T-helper 1 cell treated with Interleukin-12 subunit alpha and Interleukin-12 subunit beta and Interleukin-4 antibody, amounts not matched to agents 30 μg/mL and 1 μg/mL, for 36 hours (primary cell): ENCODE measurements around the gene DKKL1.
A peak's percentile ranks its signal among the peaks of the same experiment; 100 is the strongest.

Experiments used
- H3K27ac Mint-ChIP-seq: one replicate; pipeline ENCODE4 v1.8.0; 2021; ENCODE audit warnings: mild to moderate bottlenecking, mixed read lengths
- H3K27me3 Mint-ChIP-seq: one replicate; pipeline ENCODE4 v1.8.0; 2021; ENCODE audit warnings: low read depth, mixed read lengths
- H3K36me3 Mint-ChIP-seq: one replicate; pipeline ENCODE4 v1.8.0; 2021; ENCODE audit warnings: low read depth, mixed read lengths
- H3K4me1 Mint-ChIP-seq: one replicate; pipeline ENCODE4 v1.8.0; 2021; ENCODE audit warnings: low read depth, mixed read lengths
- H3K4me3 Mint-ChIP-seq: one replicate; pipeline ENCODE4 v1.8.0; 2021; ENCODE audit warnings: mild to moderate bottlenecking, moderate library complexity, mixed read lengths
- H3K9me3 Mint-ChIP-seq: one replicate; pipeline ENCODE4 v1.8.0; 2021; ENCODE audit warnings: mixed read lengths

The DKKL1 gene

DNA sequence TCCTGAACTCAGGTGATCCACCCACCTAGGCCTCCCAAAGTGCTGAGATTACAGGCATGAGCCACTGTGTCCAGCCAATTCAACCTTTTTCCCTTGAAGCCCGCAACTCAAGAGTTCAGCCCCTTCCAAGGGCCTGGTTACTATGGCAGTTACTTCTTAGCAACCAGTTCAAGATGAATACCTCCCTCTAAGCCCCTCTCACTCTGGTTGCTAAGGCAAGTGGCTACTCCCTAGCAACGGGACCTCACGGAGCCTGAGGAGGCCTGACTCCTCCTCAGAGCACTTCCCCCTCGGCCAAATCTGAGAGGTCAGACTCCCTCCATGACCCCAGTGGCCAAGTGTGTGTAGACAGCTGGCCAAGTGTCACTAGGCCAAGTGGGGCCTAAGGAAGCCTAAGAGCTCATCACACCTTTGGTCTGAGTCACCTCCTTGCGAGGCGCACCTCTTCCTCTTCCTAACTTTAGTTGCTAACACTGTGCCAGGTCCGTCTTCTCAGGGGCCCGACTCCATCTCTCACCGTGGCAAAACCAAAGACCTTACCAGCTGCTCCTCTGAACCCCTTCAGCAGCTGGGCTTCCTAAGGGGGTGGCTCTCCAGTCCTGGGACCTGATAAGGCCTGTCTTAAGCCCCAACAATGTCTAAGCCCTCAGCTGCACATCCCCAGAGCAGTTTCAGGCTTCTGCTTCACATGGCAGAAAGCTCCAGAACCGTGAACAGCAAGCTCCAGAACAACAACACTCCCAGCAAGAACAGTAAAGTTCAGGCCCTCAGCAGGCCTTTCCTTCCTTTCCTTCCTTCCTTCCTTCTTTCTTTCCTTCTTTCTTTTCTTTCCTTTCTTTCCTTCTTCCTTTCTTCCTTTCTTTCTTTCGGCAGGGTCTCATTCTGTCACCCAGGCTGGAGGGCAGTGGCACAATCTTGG, 18.9 kb upstream of the DKKL1 start:
- Mint-ChIP-seq H3K27ac (peak overlapping the region; percentile 16), H3K9me3 (no peaks in the 10 kb centered on the region), H3K4me3 (no peak overlapping the region), H3K36me3 (peaks cover 21% of the 10 kb centered on the region), H3K27me3 (no peaks in the 10 kb centered on the region), H3K4me1 (peaks cover 6% of the 10 kb centered on the region)

DNA sequence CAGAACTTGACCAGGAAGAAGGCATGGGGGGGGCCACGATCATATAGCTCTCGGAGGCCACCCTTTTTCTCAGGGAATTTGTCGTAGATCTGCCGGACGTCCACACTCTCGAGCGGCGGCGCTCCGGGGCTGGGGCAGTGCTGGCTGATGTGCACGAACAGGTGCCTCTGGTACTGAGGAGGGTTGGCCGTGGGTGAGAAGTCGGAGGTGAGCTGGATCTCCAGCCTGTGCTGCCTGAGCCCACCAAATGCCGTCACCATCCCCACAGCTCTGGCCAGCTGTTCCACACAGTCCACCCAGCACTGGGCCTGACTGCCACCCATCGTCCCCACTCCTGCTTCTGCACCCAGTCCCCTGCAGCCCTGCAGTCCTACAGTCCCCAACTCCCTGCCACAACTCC, 16.5 kb upstream of the DKKL1 start:
- no peaks in the 10 kb centered on the region for H3K27me3 Mint-ChIP-seq
- H3K4me1 Mint-ChIP-seq: peaks cover 2% of the 10 kb centered on the region
- H3K36me3 Mint-ChIP-seq: peaks cover 13% of the 10 kb centered on the region
- H3K27ac Mint-ChIP-seq: no peak overlapping the region
- H3K4me3 Mint-ChIP-seq: no peak overlapping the region
- H3K9me3 Mint-ChIP-seq: no peaks in the 10 kb centered on the region

- Mint-ChIP-seq H3K4me1 (peaks cover 2% of the 10 kb centered on the region), H3K27me3 (no peaks in the 10 kb centered on the region), H3K36me3 (peaks cover 10% of the 10 kb centered on the region), H3K9me3 (no peaks in the 10 kb centered on the region), H3K27ac (no peak overlapping the region), H3K4me3 (no peak overlapping the region)
These were observed 15.8 kb upstream of the DKKL1 start for GRCh38 chr19:49347835-49348234.

DNA sequence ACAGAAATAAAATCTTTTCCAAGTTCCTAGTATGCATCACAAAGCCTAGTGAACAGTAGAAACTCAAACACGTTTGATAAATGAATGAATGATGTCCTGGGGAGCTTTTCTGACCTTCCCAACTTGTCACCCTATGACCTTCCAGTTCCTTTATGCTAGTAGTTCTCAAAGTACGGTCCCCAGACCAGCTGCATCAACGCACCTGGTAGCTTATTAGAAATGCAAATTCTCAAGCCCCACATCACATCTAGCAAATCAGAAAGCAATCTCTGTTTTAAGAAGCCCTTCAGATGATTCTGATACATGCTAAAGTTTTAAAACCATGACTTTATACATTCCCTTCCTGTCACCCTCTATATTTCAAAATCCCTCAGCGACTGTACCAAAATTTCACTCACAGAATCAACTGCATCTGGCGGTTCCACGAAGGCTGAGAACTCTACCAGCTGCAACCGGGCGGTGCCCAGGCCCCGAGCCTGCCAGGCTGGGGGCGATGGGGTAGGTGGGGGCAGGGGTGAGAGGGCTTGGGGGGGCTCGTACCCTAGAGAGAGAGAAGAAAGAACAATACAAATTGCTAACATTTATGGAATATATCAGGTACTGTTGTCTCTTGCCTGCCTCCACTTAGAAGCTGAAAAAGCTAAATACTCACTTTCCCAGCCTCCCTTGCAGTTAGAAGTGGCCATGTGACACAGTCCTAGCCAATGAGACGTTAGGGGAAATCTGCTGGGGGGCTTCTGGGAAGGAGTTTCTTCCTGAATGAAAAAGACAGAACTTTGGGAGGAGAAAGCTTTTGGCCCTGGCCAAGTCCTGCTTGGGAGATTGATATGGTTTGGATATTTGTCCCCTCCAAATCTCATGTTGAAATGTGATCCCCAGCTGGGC, 15.1 kb upstream of the DKKL1 start:
- Mint-ChIP-seq H3K9me3 (no peaks in the 10 kb centered on the region), H3K36me3 (peaks cover 8% of the 10 kb centered on the region), H3K4me3 (no peak overlapping the region), H3K4me1 (peaks cover 2% of the 10 kb centered on the region), H3K27ac (no peak overlapping the region), H3K27me3 (peaks cover 5% of the 10 kb centered on the region)

GRCh38 chr19:49349567-49349966, 14.1 kb upstream of the DKKL1 start:
- Mint-ChIP-seq H3K27me3 (peaks cover 6% of the 10 kb centered on the region), H3K4me1 (peaks cover 1% of the 10 kb centered on the region), H3K36me3 (peaks cover 7% of the 10 kb centered on the region), H3K27ac (no peak overlapping the region), H3K9me3 (no peaks in the 10 kb centered on the region), H3K4me3 (no peak overlapping the region)

- H3K27ac Mint-ChIP-seq: no peak overlapping the region
- H3K36me3 Mint-ChIP-seq: no peaks in the 10 kb centered on the region
- H3K27me3 Mint-ChIP-seq: peaks cover 36% of the 10 kb centered on the region
- H3K9me3 Mint-ChIP-seq: no peaks in the 10 kb centered on the region
- H3K4me3 Mint-ChIP-seq: no peak overlapping the region
- H3K4me1 Mint-ChIP-seq: peaks cover 7% of the 10 kb centered on the region
These were observed 7.7 kb upstream of the DKKL1 start for GRCh38 chr19:49355909-49356353.

DNA sequence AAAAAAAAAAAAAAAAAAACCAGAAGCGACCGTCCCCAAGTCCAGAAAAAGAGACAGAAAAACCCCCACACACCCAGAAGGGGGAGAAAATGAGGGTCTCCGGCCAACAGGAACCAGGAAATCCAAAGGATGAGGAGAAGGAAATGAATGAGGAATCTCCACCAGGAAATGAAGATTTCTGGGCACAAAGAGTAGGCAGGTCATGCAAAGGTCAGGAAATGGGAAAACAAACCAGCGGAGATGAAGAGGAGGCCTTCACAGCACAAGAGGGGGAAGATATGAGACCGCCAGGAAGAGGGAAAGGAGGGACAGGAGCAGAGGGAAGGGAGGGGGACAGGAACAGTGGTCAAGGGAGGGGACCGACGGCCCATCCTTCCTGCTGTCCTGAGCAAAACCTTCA, 7.3 kb upstream of the DKKL1 start:
- Mint-ChIP-seq H3K4me3 (no peak overlapping the region), H3K27me3 (peaks cover 36% of the 10 kb centered on the region), H3K4me1 (peaks cover 10% of the 10 kb centered on the region), H3K9me3 (no peaks in the 10 kb centered on the region), H3K27ac (no peak overlapping the region), H3K36me3 (no peaks in the 10 kb centered on the region)

- no peak overlapping the region for H3K4me3 Mint-ChIP-seq
These were observed 6.5 kb upstream of the DKKL1 start for GRCh38 chr19:49357186-49357585.

DNA sequence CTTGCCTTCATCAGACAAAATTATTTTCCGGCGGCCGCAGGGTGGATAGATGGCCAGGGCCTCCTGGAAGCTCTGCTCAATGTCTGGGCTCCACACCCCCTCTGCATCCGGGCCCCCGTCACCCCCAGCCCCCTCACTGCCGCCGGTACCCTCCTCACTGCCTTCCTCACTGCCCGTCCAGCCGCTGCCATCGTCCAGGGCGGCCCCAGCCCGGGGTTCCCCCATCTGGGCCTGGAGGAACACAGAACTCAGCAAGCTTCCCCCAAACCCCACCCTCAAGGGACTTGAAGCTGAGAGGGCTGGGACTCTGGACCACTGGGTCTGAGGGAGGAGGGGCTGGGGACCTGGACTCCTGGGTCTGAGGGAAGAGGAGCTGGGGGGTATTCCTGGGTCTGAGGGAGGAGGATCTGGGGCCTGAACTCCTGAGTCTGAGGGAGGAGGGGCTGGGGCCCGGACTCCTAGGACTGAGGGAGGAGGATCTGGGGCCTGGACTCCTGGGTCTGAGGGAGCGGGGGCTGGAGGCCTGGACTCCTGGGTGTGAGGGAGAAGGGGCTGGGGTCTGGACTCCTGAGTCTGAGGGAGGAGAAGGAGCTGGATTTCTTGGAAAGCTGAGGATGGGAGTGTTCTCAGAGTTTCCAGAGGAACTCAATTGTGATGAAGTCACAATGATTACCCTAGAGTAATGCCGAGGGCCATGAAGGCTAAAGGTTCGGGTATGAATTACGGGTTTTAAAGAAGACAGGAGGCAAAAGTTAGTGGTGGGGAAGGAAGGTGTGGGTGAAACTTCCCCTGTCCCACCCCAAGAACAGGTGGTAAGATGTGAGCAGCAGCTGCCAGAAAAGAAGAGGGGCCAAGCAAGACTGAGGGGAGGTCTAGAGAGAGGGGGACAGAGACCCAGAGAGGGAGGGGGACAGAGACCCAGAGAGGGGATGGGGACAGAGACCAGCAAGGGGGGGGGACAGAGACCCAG, 3.5 kb upstream of the DKKL1 start:
- Mint-ChIP-seq H3K4me3 (peak overlapping the region; percentile 13), H3K27ac (no peak overlapping the region), H3K4me1 (peaks cover 13% of the 10 kb centered on the region), H3K27me3 (peaks cover 28% of the 10 kb centered on the region), H3K9me3 (no peaks in the 10 kb centered on the region), H3K36me3 (no peaks in the 10 kb centered on the region)

More at GRCh38 chr19:49357186-49357585, 6.5 kb upstream of the DKKL1 start:
- H3K36me3 Mint-ChIP-seq: no peaks in the 10 kb centered on the region
- H3K27ac Mint-ChIP-seq: no peak overlapping the region
- no peaks in the 10 kb centered on the region for H3K9me3 Mint-ChIP-seq
- H3K27me3 Mint-ChIP-seq: peaks cover 36% of the 10 kb centered on the region
- peaks cover 13% of the 10 kb centered on the region for H3K4me1 Mint-ChIP-seq

- H3K27ac Mint-ChIP-seq: no peak overlapping the region
- peaks cover 8% of the 10 kb centered on the region for H3K4me1 Mint-ChIP-seq
- no peaks in the 10 kb centered on the region for H3K36me3 Mint-ChIP-seq
- no peaks in the 10 kb centered on the region for H3K9me3 Mint-ChIP-seq
- H3K27me3 Mint-ChIP-seq: peaks cover 20% of the 10 kb centered on the region
- no peak overlapping the region for H3K4me3 Mint-ChIP-seq
These were observed 2.1 kb upstream of the DKKL1 start for GRCh38 chr19:49361438-49362047.

DNA sequence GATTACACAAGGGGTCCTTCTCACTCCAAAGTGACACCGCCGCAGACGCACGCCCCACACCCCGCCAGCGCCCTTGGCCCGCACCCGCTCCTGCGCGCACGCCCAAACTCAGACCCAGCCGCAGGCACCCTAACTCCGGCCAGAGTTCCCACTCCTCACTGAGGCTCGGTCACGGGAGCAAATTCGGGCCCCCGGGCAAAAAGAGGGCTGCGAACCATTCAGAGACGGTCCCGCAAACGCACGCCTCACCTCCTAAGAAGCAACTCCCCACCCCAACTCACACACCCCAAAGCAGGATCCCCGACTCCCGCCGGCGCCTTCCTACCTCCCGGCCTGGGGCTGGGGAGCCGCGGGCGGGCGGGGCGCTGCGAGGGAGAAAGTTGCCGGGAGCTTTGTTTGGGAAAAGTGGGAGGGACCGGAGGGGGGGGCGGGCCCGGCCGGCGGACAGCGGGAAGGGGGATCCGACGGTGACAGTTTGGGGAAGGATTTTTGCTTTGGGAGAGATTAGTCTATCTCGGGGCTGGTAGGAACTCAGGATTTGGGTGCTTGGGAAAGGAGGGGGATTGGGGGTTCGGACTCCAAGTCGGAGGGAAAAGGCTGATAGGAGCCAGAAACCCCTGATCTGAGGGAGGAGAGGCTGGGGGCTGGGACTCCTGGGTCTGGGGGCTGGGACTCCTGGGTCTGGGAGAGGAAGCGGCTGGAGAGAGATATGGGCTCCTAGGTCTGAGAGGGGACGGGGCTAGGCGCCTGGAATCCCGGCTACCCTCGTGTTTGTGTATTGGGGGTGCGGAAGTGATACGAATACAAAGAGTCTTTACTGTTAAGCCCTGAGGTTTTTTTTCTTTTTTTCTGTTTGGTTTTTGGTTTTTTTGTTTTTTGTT, 1.4 kb upstream of the DKKL1 start, which contains the start of gene TEAD2:
Gene TEAD2 (minus strand): TSS at position 369 of the 881 bp plus-strand sequence. CDS start 2,341 bp downstream, outside the sequence.
- Mint-ChIP-seq H3K36me3 (no peaks in the 10 kb centered on the region), H3K4me1 (peaks cover 8% of the 10 kb centered on the region), H3K27ac (no peak within 1 kb of the TSS), H3K9me3 (no peaks in the 10 kb centered on the region), H3K27me3 (peaks cover 18% of the 10 kb centered on the region), H3K4me3 (no peak within 1 kb of the TSS)

GRCh38 chr19:49362929-49363267, 779 bp upstream of the DKKL1 start:
- Mint-ChIP-seq H3K4me1 (peaks cover 8% of the 10 kb centered on the region), H3K4me3 (no peak overlapping the region), H3K36me3 (no peaks in the 10 kb centered on the region), H3K27me3 (peaks cover 15% of the 10 kb centered on the region), H3K27ac (no peak overlapping the region), H3K9me3 (no peaks in the 10 kb centered on the region)
